HG03135 (cell line): ENCODE measurements around the gene TEC.

Source experiments
- ATAC-seq: cut with Tn5 transposase; IDR thresholded peaks from one replicate; pipeline ENCODE4 v1.9.1; 2021; ENCODE audit warnings: mild to moderate bottlenecking, moderate library complexity; ENCODE audit not compliant: unreplicated experiment

TEC gene

GRCh38 chr4:48270523-48270897 is 872 bp upstream of the TEC start:
- no peak for ATAC-seq

- peak; percentile 77 for ATAC-seq
These were observed 354 bp upstream of the TEC start for GRCh38 chr4:48269861-48270522.

- ATAC-seq, result no peak
These were observed 2.1 kb downstream of the TEC start for GRCh38 chr4:48267574-48267973.

- no peak for ATAC-seq
These were observed 2.9 kb downstream of the TEC start for GRCh38 chr4:48266781-48267180.

- no peak for ATAC-seq
These were observed 6.7 kb downstream of the TEC start for GRCh38 chr4:48262926-48263325.

GRCh38 chr4:48262484-48262883 is 7.2 kb downstream of the TEC start:
- ATAC-seq, result no peak

- no peak for ATAC-seq
These were observed 8.4 kb downstream of the TEC start for GRCh38 chr4:48261281-48261680.

- ATAC-seq, result no peak
These were observed 9.9 kb downstream of the TEC start for GRCh38 chr4:48259748-48260147.

GRCh38 chr4:48258845-48259397 is 10.7 kb downstream of the TEC start:
- no peak for ATAC-seq

- ATAC-seq, result no peak
These were observed 13.7 kb downstream of the TEC start for GRCh38 chr4:48255959-48256342.

GRCh38 chr4:48255072-48255958 is 14.3 kb downstream of the TEC start:
- no peak for ATAC-seq

- ATAC-seq, result no peak
These were observed 15.1 kb downstream of the TEC start for GRCh38 chr4:48254381-48255071.

- no peak for ATAC-seq
These were observed 17.3 kb downstream of the TEC start for GRCh38 chr4:48252313-48252712.

GRCh38 chr4:48250980-48251379 is 18.7 kb downstream of the TEC start:
- no peak for ATAC-seq

GRCh38 chr4:48250343-48250742 is 19.3 kb downstream of the TEC start:
- ATAC-seq, result no peak

GRCh38 chr4:48249378-48249777 is 20.3 kb downstream of the TEC start:
- no peak for ATAC-seq

GRCh38 chr4:48248559-48248953 is 21.1 kb downstream of the TEC start:
- no peak for ATAC-seq

- ATAC-seq, result no peak
These were observed 21.6 kb downstream of the TEC start for GRCh38 chr4:48247878-48248558.

GRCh38 chr4:48247142-48247877 is 22.3 kb downstream of the TEC start:
- ATAC-seq, result no peak

- ATAC-seq, result no peak
These were observed 25.0 kb downstream of the TEC start for GRCh38 chr4:48244665-48245064.
